K562 (cell line): ENCODE measurements around the gene HSD17B12. TPM values are rescaled to one million over a fixed set of nuclear protein-coding genes. Genes with fewer than 3 reads are reported as not detected.

Experiments used
- ATF1 ChIP-seq, 2 experiments: fragments of 450-650 bp in 1 of 2; IDR thresholded peaks; 2 replicates each; pipeline ENCODE4 v1.6.1; 2016; ENCODE audit warnings: missing compliant biosample characterization in 1 of 2, missing genetic modification characterization in 1 of 2
- C11orf30 ChIP-seq: fragments of 450-650 bp; IDR thresholded peaks from 2 replicates; pipeline ENCODE4 v1.6.1; 2016; ENCODE audit warnings: low read depth, mild to moderate bottlenecking
- MCM2 ChIP-seq: fragments of 450-650 bp; IDR thresholded peaks from 2 replicates; pipeline ENCODE4 v1.6.1; 2017; ENCODE audit warnings: low read depth, mild to moderate bottlenecking
- TBP ChIP-seq: optimal IDR thresholded peaks from 2 replicates; pipeline ENCODE3; 2011; ENCODE audit warnings: low read depth, low read length, improper control_type of control experiment
- ZNF12 ChIP-seq: sonication (generic); formaldehyde crosslinking; IDR thresholded peaks from 2 replicates; pipeline ENCODE4 v1.4.0; 2020; ENCODE audit warnings: mild to moderate bottlenecking, missing genetic modification reagents
- ZNF140 ChIP-seq: fragments of 250-450 bp; sonication (Bioruptor Pico); IDR thresholded peaks from 2 replicates; pipeline ENCODE4 v1.8.0; 2021; ENCODE audit warnings: moderate library complexity, mild to moderate bottlenecking, inconsistent platforms
- ZNF589 ChIP-seq: fragments of 200-800 bp; sonication (Bioruptor generic); IDR thresholded peaks from 2 replicates; pipeline ENCODE4 v1.6.1; 2016; ENCODE audit warnings: low read depth, missing genetic modification characterization, missing compliant biosample characterization
- ZNF766 ChIP-seq: fragments of 200-800 bp; sonication (Bioruptor generic); conservative IDR thresholded peaks from 2 replicates; pipeline ENCODE4 v1.6.1; 2016; ENCODE audit warnings: missing genetic modification characterization, missing compliant biosample characterization
- polyA plus RNA-seq, 8 experiments: library from polyadenylated mRNA; depleted of rRNA in 4 of 8; stranded (reverse) in 5 of 8; unstranded in 3 of 8; fragments of >200 nt; fragmentation: Nextera tagmentation in 2 of 8; fragmentation: Illumina TruSeq in 1 of 8; extraction: Ambion mirVana in 2 of 8; extraction: Trizol in 1 of 8; gene quantifications; 2 replicates each; pipeline versions ENCODE4 v1.2.1 to v1.2.3, GENCODE V29; 2011 to 2014; ENCODE audit warnings: inconsistent platforms in 1 of 8, missing spikeins in 1 of 8
- total RNA-seq, 7 experiments: library from RNA; depleted of rRNA in 6 of 7; stranded (reverse); fragments of >200 nt in 6 of 7; fragmentation: Illumina TruSeq in 2 of 7; extraction: Trizol in 2 of 7; gene quantifications; 2 replicates each; pipeline versions ENCODE4 v1.2.1 to v1.2.3, GENCODE V29; 2011 to 2021; ENCODE audit warnings: low replicate concordance in 1 of 7
- TF ChIP-seq, protein P1 (sequence below): fragments of 450-650 bp; IDR thresholded peaks from 2 replicates; pipeline ENCODE4 v1.6.1; 2016; ENCODE audit warnings: mild to moderate bottlenecking
- TF ChIP-seq, protein P2 (sequence below): IDR thresholded peaks from 3 replicates; pipeline ENCODE4 v1.6.1; 2011; ENCODE audit warnings: borderline replicate concordance, mild to moderate bottlenecking; ENCODE audit not compliant: insufficient read length, insufficient read depth

HSD17B12 gene
- total and polyA plus RNA-seq, 9 of the 15 experiments (the other 6 are each of a cell fraction or from before 2014, with no cell fraction given): 9.1 to 34.5 (median 23.3) TPM

DNA sequence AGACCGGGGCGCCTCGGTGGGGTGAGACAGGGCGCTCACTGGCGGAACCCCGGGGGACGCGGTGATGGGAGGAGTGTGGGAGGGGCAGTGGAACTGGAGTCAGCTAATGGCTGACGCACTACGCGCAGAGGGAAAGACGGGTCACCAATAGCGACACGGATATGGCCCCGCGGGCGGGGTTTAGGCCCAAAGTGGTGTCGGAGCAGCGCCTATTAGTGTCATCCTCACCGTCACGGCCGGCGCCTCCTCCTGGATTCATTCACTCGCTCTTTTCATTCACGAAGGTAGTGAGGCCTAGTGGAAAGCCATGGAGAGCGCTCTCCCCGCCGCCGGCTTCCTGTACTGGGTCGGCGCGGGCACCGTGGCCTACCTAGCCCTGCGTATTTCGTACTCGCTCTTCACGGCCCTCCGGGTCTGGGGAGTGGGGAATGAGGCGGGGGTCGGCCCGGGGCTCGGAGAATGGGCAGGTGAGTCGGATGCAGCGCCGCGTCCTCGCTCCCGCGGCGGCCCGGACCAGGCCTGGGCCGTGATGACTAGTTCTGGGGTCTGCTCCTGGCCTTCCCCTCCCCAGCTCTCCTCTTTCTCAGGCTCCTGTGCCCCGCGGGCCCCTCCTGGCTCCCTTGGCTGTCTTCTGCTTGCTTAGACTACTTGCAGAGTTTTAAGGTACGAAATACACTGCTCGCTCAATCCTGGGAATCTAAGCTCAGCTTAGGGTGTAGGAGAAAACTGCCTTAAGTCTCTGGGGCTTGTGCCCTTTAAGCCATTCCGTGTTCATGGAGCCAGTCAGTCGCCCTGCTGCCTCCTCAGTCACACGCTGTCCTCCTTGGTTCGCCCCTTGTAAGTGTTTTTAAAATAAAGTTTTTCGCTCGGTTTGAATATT is at the start of gene HSD17B12 (continued):
- TF ChIP-seq, protein P1, sequence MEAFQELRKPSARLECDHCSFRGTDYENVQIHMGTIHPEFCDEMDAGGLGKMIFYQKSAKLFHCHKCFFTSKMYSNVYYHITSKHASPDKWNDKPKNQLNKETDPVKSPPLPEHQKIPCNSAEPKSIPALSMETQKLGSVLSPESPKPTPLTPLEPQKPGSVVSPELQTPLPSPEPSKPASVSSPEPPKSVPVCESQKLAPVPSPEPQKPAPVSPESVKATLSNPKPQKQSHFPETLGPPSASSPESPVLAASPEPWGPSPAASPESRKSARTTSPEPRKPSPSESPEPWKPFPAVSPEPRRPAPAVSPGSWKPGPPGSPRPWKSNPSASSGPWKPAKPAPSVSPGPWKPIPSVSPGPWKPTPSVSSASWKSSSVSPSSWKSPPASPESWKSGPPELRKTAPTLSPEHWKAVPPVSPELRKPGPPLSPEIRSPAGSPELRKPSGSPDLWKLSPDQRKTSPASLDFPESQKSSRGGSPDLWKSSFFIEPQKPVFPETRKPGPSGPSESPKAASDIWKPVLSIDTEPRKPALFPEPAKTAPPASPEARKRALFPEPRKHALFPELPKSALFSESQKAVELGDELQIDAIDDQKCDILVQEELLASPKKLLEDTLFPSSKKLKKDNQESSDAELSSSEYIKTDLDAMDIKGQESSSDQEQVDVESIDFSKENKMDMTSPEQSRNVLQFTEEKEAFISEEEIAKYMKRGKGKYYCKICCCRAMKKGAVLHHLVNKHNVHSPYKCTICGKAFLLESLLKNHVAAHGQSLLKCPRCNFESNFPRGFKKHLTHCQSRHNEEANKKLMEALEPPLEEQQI: peak; percentile 96
- no peak for TF ChIP-seq C11orf30
- TF ChIP-seq ATF1 (CRISPR knock-in tag; IDR thresholded peaks at IDR 0.05): peak; percentile 35; the same call in 1 of the 2 replicates
- peak; percentile 74 for TF ChIP-seq ATF1 (tag; IDR thresholded peaks at IDR 0.05)
- 0 out of 2 replicates have a peak, but pooled peaks have one; percentile 39 for TF ChIP-seq ZNF766
- peak; percentile 62 for TF ChIP-seq TBP
- no peak for TF ChIP-seq MCM2
- no peak for TF ChIP-seq ZNF140 (CRISPR knock-in tag)
- no peak for TF ChIP-seq ZNF12 (CRISPR knock-in tag)
- TF ChIP-seq ZNF589 (CRISPR knock-in tag): no peak
- TF ChIP-seq, protein P2, sequence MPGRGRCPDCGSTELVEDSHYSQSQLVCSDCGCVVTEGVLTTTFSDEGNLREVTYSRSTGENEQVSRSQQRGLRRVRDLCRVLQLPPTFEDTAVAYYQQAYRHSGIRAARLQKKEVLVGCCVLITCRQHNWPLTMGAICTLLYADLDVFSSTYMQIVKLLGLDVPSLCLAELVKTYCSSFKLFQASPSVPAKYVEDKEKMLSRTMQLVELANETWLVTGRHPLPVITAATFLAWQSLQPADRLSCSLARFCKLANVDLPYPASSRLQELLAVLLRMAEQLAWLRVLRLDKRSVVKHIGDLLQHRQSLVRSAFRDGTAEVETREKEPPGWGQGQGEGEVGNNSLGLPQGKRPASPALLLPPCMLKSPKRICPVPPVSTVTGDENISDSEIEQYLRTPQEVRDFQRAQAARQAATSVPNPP: no peak
- TF ChIP-seq, all 486 proteins: peak for 33
